Body of pancreas (tissue), 4 donors: ENCODE data around the gene HENMT1. TPM values are rescaled to one million over a fixed set of nuclear protein-coding genes. Genes with fewer than 3 reads are reported as not detected.

Experiments
- ATAC-seq: fragments of 150-250 bp; one replicate; pipeline ENCODE4 v1.9.1; 2016
- DNase-seq, 4 donors: peaks; one replicate each; pipeline ENCODE4 v3.0.0-alpha.2; 2019
- H3K27ac ChIP-seq, 4 donors: fragments of 200-600 bp; sonication (generic); 1 replicate in 3 of 4; 2 replicates in 1 of 4; pipeline versions ENCODE4 v1.5.1 to v1.6.1; 2016 to 2019; ENCODE audit warnings: mild to moderate bottlenecking in 1 of 4, mixed read lengths in 1 of 4, moderate library complexity in 1 of 4
- H3K27me3 ChIP-seq, 2 donors: fragments of 200-600 bp; sonication (generic); one replicate each; pipeline ENCODE4 v1.6.0; 2016; ENCODE audit warnings: mild to moderate bottlenecking in 1 of 2
- H3K36me3 ChIP-seq, 2 donors: fragments of 200-600 bp; sonication (generic); replicated peaks in 1 of 2; 2 replicates each; pipeline ENCODE4 v1.5.1; 2016; ENCODE audit warnings: low read depth in 2 of 2; ENCODE audit not compliant: insufficient read depth in 1 of 2
- H3K4me1 ChIP-seq: fragments of 200-600 bp; sonication (generic); one replicate; pipeline ENCODE4 v1.6.0; 2016
- H3K4me3 ChIP-seq, 2 donors: fragments of 200-600 bp; sonication (generic); 1 replicate in 1 of 2; 2 replicates in 1 of 2; pipeline ENCODE4 v1.5.1; 2016 to 2019
- H3K9me3 ChIP-seq, 3 donors: fragments of 200-600 bp; sonication (generic); 1 replicate in 2 of 3; 2 replicates in 1 of 3; pipeline ENCODE4 v1.5.1; 2016
- POLR2A ChIP-seq, 3 donors: fragments of 450-650 bp; IDR thresholded peaks; one replicate each; pipeline ENCODE4 v1.6.1; 2016; ENCODE audit warnings: antibody characterized with exemption in 3 of 3, mild to moderate bottlenecking in 2 of 3
- WGBS, 2 donors: methylation state at CpG; one replicate each; pipeline ENCODE4 v1.1.5; 2017; 5-methylcytosine and 5-hydroxymethylcytosine counted together
- intact Hi-C: fragments of 100-400 bp; cut with DNase I; formaldehyde crosslinking; loops from one replicate; pipeline ENCODE4 v1.15.1; 2023
- total RNA-seq, 2 donors: library from RNA; depleted of rRNA; stranded (reverse); fragments of >200 nt; gene quantifications; one replicate each; pipeline ENCODE4 v1.1.0, GENCODE V29; 2016
- TF ChIP-seq, protein P1 (sequence below), 7 experiments: fragments of 450-650 bp in 4 of 7; fragments of 200-600 bp in 3 of 7; sonication (generic) in 3 of 7; IDR thresholded peaks; one replicate each; pipeline ENCODE4 v1.5.1; 2016 to 2019; ENCODE audit warnings: antibody characterized with exemption in 7 of 7

Gene HENMT1
- total RNA-seq, 2 donors from 2014 or later: 1.3 to 1.6 TPM

DNA sequence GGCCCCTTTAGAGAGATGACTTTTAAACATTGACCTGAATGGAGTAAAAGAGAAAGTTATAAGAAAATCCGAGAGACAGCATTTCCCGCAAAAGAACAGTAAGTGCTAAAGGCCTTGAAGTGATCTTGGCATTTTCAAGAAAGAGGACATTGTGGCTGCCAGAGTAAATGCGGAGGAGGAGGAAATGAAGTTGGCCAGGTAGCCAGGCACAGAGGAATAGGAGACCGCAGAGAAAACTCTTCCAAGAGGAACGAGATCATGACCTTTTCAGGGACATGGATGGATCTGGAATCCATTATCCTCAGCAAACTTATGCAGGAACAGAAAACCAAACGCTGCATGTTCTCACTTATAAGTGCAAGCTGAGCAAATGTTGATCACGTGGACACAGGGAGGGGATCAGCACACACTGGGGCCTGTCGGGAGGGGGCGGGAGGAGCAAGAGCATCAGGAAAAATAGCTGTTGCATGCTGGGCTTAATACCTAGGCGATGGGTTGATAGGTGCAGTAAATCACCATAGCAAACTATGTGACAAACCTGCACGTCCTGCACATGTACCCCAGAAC, 51.3 kb downstream of the HENMT1 start:
- no peak for TF ChIP-seq POLR2A (IDR thresholded peaks at IDR 0.05)
- TF ChIP-seq, protein P1, sequence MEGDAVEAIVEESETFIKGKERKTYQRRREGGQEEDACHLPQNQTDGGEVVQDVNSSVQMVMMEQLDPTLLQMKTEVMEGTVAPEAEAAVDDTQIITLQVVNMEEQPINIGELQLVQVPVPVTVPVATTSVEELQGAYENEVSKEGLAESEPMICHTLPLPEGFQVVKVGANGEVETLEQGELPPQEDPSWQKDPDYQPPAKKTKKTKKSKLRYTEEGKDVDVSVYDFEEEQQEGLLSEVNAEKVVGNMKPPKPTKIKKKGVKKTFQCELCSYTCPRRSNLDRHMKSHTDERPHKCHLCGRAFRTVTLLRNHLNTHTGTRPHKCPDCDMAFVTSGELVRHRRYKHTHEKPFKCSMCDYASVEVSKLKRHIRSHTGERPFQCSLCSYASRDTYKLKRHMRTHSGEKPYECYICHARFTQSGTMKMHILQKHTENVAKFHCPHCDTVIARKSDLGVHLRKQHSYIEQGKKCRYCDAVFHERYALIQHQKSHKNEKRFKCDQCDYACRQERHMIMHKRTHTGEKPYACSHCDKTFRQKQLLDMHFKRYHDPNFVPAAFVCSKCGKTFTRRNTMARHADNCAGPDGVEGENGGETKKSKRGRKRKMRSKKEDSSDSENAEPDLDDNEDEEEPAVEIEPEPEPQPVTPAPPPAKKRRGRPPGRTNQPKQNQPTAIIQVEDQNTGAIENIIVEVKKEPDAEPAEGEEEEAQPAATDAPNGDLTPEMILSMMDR (IDR thresholded peaks at IDR 0.05): no peak
- 78 to 81% methylated on average over 11 of the region's 11 CpGs for WGBS, 2 donors
- ATAC-seq (peak; percentile 30), DNase-seq (peak in 1 of 4 donors; percentile 27)
- H3K9me3 ChIP-seq: no peaks in the 10 kb centered on the region
- H3K36me3 ChIP-seq: no peaks in the 10 kb centered on the region
- intact Hi-C loops: no loop called here
- H3K27me3 ChIP-seq: no peaks in the 10 kb centered on the region
- no peak overlapping the region for H3K27ac ChIP-seq
- no peaks in the 10 kb centered on the region for H3K4me1 ChIP-seq
- no peak overlapping the region for H3K4me3 ChIP-seq

DNA sequence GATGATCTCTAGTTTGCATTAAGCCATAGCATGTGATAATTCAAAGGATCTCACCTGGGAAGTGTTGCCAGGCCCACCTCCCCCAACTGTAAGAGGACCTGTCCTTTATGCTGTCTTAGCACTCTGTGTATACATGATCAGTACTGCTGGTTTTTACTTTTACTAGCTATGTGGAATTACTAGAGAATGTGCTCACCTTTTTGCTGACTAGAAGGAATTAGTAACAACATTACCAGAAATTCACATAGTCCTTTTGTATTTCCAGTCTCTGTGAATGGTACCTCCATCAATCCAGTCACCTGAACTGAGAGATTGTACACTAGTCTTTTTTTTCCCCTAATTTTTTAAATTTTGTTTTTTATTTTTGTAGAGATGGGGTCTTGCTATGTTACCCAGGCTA, 54.4 kb downstream of the HENMT1 start:
- H3K27ac ChIP-seq: no peak overlapping the region

DNA sequence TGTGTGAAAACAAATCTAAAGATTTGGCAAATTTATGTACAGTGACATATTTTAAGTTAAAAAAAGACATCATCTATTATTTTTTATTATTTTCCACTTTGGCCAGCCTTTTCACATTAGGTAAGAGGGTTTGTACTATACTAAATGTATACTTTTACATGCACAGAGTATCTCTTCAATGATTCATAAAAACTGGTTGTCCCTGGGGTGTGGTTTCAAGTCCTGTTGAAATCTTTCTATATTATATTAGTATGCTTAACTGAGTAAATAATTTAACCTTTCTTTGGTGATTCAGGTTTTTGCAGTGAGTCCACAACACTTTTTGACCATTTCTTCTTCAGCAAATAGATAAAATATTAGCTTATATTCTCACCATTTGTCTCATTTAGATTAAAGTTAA, 55.3 kb downstream of the HENMT1 start:
- Histone ChIP-seq H3K4me1 (no peaks in the 10 kb centered on the region), H3K27me3 (no peaks in the 10 kb centered on the region), H3K27ac (no peak overlapping the region), H3K4me3 (no peak overlapping the region), H3K9me3 (no peaks in the 10 kb centered on the region), H3K36me3 (no peaks in the 10 kb centered on the region)
- DNase-seq: no peak
- TF ChIP-seq, protein P1 (IDR thresholded peaks at IDR 0.05): no peak
- TF ChIP-seq POLR2A (IDR thresholded peaks at IDR 0.05): no peak
- ATAC-seq: no peak
- intact Hi-C loops: no loop called here

More for the DNA sequence above, 54.4 kb downstream of the HENMT1 start:
- ATAC-seq (no peak), DNase-seq (no peak)
- Histone ChIP-seq H3K27me3 (no peaks in the 10 kb centered on the region), H3K4me1 (no peaks in the 10 kb centered on the region), H3K9me3 (no peaks in the 10 kb centered on the region), H3K4me3 (no peak overlapping the region), H3K36me3 (no peaks in the 10 kb centered on the region)
- TF ChIP-seq, protein P1 (IDR thresholded peaks at IDR 0.05): no peak
- TF ChIP-seq POLR2A (IDR thresholded peaks at IDR 0.05): no peak
- intact Hi-C loops: no loop called here

DNA sequence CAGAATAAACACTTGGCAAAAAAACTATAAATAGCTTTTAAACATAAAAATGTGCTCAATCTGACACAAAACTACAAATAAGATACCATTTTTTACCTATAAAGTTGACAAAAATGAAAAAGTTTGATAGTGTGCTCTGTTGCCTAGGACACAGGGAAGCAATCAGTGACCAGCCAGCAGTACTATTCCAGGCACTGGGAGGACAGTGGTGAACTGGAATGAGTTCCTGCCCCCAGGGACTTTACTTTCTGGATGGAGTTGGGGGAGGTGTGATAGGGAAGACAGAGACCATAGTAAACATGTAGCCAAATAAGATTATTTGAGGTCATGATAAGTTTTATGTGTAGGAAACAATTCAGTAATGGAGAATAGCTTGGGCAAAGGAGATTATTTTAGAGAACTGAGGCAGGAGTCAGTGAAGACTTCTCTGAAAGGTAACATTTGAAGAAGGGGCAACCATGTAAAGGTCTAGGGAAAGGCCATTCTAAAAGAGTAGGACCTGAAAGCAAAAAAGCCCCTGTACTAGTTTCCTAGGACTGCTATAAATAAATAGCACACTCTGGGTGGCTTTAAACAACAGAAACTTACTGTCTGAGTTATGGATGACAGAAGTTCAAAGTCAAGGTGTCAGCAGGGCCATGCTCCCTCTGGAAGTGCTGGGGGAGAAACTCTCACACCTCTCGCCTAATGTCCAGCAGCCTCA, 59.0 kb downstream of the HENMT1 start:
- no peak overlapping the region for H3K27ac ChIP-seq
- DNase-seq (no peak), ATAC-seq (no peak)
- 95 to 100% methylated on average over 1 of the region's 1 CpG for whole genome bisulfite sequencing, 2 donors
- H3K4me3 ChIP-seq: no peak overlapping the region
- no peaks in the 10 kb centered on the region for H3K4me1 ChIP-seq
- H3K9me3 ChIP-seq: no peaks in the 10 kb centered on the region
- H3K36me3 ChIP-seq: no peaks in the 10 kb centered on the region
- TF ChIP-seq POLR2A (IDR thresholded peaks at IDR 0.05): no peak
- TF ChIP-seq, protein P1 (IDR thresholded peaks at IDR 0.05): no peak
- intact Hi-C loops: no loop called here
- no peaks in the 10 kb centered on the region for H3K27me3 ChIP-seq

DNA sequence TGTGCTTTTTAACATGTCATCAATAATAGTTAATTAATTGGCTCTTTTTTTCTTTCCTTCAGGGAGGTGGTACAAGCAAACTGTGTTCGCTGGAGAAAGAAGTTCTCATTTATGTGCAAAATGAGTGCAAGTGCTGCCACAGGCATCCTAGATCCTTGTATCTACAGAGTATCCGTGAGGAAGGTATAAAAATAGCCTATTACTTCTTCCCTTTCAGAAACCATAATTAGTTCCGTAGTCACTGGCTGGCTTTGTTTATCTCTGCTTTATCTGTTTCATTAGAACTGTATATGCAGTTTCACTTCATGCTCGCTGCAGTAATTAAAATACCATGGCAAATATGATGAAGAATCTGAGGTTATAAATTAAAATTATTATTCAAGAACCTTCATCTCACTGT, 60.4 kb downstream of the HENMT1 start:
- WGBS, 2 donors: 77 to 83% methylated on average over 4 of the region's 4 CpGs
- ATAC-seq (no peak), DNase-seq (no peak)
- H3K9me3 ChIP-seq: no peaks in the 10 kb centered on the region
- no peaks in the 10 kb centered on the region for H3K4me1 ChIP-seq
- intact Hi-C loops: no loop called here
- H3K36me3 ChIP-seq: no peaks in the 10 kb centered on the region
- H3K4me3 ChIP-seq: no peak overlapping the region
- TF ChIP-seq, protein P1 (IDR thresholded peaks at IDR 0.05): no peak
- TF ChIP-seq POLR2A (IDR thresholded peaks at IDR 0.05): no peak
- no peak overlapping the region for H3K27ac ChIP-seq
- no peaks in the 10 kb centered on the region for H3K27me3 ChIP-seq
